GM11168 (cell line): Measurements from ENCODE around the gene PRDX1.

Experiments
- in situ Hi-C: fragments of 300-500 bp; cut with MboI; formaldehyde crosslinking; loops from one replicate; pipeline ENCODE4 v1.12.0; 2022; ENCODE audit warnings: low sequenced_read_pairs; ENCODE audit not compliant: unreplicated experiment

The PRDX1 gene

GRCh38 chr1:45521413-45522323, at the start of gene PRDX1:
Gene PRDX1 (minus strand): TSS chr1:45521884. CDS start chr1:45519043, 2,841 bp downstream.
- in situ Hi-C loops = no loop called here

GRCh38 chr1:45570631-45571030, 48.9 kb upstream of the PRDX1 start:
- in situ Hi-C loops = loop anchor here (5.0 kb wide), 1 partner anchor 63 kb away; no protein-coding TSS in a partner anchor

GRCh38 chr1:45569962-45570581, 48.4 kb upstream of the PRDX1 start:
- in situ Hi-C loops = loop anchor here (5.0 kb wide), 2 partner anchors 63 to 213 kb away; no protein-coding TSS in a partner anchor

GRCh38 chr1:45569571-45569961, 47.9 kb upstream of the PRDX1 start:
- in situ Hi-C loops = loop anchor here (5.0 kb wide), 1 partner anchor 212 kb away; no protein-coding TSS in a partner anchor

- in situ Hi-C loops = loop anchor here (5.0 kb wide), 1 partner anchor 211 kb away; no protein-coding TSS in a partner anchor
These were observed 46.7 kb upstream of the PRDX1 start for GRCh38 chr1:45568421-45568820.

GRCh38 chr1:45567911-45568310, 46.2 kb upstream of the PRDX1 start:
- in situ Hi-C loops = loop anchor here (5.0 kb wide), 1 partner anchor 211 kb away; no protein-coding TSS in a partner anchor

GRCh38 chr1:45566722-45567121, 45.0 kb upstream of the PRDX1 start:
- in situ Hi-C loops = loop anchor here (5.0 kb wide), 1 partner anchor 209 kb away; no protein-coding TSS in a partner anchor

GRCh38 chr1:45563843-45564242, 42.2 kb upstream of the PRDX1 start:
- in situ Hi-C loops = no loop called here

- in situ Hi-C loops = no loop called here
These were observed 35.8 kb upstream of the PRDX1 start for GRCh38 chr1:45557422-45557944.

GRCh38 chr1:45554198-45554597, 32.5 kb upstream of the PRDX1 start:
- in situ Hi-C loops = no loop called here

GRCh38 chr1:45552331-45552730, 30.6 kb upstream of the PRDX1 start:
- in situ Hi-C loops = no loop called here

- in situ Hi-C loops = no loop called here
These were observed 30.0 kb upstream of the PRDX1 start for GRCh38 chr1:45551684-45552083.

- in situ Hi-C loops = no loop called here
These were observed 29.0 kb upstream of the PRDX1 start, which contains the start of gene AKR1A1 for GRCh38 chr1:45550401-45551351. Gene AKR1A1 (plus strand): TSS chr1:45550826. CDS start chr1:45561795, 10,969 bp downstream.

- in situ Hi-C loops = no loop called here
These were observed 24.0 kb upstream of the PRDX1 start for GRCh38 chr1:45545553-45546310.

GRCh38 chr1:45545019-45545493, 23.4 kb upstream of the PRDX1 start:
- in situ Hi-C loops = no loop called here

GRCh38 chr1:45544530-45544929, 22.8 kb upstream of the PRDX1 start:
- in situ Hi-C loops = no loop called here

GRCh38 chr1:45543581-45544417, 22.1 kb upstream of the PRDX1 start:
- in situ Hi-C loops = no loop called here

- in situ Hi-C loops = no loop called here
These were observed 20.9 kb upstream of the PRDX1 start for GRCh38 chr1:45542591-45542990.
